Left forelimb (tissue), 1 donor: ENCODE measurements around the gene SLC24A1.

Experiments used
- DNase-seq: peaks from one replicate; pipeline ENCODE4 v3.0.0-alpha.2; 2018; ENCODE audit warnings: low spot score

The SLC24A1 gene

DNA sequence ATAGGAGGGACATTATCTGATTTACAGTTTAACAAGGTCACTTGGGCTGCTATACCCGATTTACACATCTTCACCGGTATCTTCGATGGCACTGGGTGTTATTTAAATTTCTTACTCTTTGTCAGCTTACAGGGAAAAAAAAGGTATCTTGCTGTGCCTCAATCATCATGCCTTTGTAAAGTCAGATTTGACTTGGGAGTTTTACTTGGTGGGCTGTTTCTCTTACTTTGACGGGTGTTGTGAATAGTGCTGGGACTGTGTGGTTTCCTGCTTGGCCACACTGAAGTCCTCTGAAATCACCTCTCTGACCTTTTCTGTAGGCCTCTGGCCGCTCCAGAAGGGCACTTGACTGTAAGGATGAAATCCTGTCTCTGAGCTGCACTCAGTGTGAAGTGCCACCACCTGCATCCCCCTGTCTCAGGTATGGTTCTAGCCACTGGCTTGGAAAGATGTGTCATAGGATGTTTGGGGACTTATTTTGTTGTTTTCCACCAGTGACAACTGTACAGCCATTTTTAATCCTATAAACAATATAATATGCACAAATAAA, 3.1 kb upstream of the SLC24A1 start:
- no peak for DNase-seq

DNA sequence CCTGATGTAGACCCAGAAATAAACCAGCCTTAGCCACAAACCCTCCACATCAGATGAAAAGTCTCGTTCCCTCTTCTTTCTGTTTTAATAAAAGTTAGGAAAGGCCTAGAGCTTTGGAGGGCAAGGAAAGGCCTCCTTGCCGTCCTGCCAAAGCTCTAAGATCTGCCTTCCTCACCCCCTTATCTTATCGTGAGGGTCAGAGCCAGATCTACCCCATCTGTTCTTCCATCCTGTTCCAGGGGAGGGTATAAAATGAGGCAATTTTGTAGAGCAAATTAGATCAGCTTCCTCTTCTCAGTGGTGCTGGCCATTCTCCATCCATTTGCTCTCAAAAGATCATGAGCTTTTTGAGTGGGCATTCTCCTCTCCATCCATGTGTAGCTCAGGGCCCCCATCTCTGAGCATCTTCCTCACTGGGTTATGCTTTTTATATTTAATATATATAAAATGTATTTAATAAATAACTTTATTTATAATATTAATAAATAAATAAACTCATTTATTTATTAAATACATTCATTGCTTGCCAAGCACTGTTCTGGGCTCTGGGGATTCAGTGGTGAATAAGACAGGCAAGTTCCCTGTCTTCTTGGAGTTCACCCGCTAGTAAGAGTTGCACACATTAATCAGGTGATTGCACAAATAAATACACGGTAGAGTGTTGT, 2.0 kb upstream of the SLC24A1 start:
- no peak for DNase-seq

DNA sequence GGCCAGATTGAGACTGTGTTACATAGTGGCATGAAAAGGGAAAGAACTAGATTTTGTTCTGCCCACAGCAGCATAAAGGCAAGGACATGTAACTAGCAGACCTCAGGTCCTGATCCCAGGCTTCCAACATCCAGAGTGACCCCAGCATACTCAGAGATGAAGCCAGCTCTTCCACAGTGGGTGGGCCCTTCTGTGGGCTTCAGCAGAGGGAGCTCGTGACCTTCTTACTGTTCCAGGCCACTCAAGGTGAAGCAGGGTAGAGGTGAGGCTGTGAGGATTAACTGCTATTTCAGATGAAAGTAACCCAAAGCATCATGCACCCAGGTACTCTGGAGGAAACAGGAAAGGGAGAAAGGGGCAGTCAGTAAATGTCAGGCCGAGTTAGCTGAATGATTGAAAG, 905 bp upstream of the SLC24A1 start:
- DNase-seq = no peak

DNA sequence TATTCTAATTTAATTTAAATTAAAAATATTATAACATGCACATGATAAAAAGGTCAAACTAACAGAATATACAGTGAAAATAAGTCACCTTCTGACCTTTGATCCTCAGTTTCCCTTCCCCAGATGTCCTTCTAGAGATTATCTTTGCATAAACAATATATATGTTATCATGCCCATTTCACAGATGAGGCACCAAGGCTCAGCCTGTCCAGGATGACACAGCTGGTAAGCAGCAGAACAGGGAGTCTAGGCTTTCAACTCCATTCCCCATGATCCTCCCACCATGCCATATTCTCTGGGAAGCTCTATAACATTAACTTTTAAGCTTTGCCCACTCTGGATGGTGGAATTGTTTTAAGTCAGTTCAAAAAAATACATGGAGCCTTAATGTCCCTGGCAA, 1.4 kb downstream of the SLC24A1 start:
- DNase-seq = no peak

DNA sequence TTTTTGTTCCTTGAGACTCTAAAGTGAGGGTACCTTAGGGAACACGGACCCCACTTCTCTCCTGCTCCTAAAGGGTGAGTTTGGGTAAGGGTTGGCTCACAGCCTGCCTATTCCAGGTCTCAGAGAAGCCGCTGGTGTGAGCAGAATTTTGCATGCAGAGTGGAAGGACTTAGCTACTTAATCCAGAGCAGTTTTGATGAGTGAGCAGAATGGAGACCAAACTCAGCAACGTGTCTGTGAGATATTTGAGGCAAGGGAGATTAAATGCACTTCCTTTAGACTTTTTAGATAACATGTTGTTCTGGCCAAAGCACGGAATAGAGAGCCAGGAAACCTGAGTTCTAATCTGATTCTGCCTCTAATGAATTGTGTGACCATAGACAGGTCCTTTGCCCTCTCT, 5.1 kb downstream of the SLC24A1 start:
- no peak for DNase-seq

DNA sequence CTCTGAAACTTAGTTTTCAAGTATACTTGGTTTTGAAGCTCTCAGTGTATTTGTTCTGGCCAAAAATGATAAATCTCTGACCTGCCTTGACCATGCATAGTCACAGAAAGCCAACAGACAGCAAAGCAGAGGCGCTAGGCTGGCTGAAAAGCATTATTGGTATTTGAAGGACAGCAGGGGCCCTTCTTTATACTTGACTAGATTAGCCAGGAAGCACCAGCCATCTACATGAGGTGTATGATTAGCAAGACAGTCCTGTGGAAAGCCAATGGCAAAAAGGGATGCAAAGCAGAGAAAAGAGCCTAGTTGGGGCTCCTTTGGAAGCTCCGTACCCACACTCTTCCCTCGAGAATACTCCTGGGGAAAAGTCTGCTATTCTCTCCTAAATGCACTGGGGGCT, 7.8 kb downstream of the SLC24A1 start:
- DNase-seq = no peak

DNA sequence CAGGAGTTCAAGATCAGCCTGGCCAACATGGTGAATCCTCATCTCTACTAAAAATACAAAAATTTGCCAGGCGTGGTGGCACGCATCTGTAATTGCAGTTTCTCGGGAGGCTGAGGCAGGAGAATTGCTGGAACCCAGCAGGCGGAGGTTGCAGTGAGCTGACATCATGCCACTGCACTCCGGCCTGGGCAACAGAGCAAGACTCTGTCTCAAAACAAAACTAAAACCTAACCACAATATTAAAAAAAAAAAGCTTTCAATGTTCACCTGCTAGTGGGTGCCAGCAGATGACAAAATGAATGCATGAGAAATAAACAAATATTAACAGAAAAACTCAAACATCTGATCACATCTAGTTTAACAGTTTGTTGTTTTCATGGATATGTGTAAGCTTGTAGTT, 9.0 kb downstream of the SLC24A1 start:
- DNase-seq = no peak

DNA sequence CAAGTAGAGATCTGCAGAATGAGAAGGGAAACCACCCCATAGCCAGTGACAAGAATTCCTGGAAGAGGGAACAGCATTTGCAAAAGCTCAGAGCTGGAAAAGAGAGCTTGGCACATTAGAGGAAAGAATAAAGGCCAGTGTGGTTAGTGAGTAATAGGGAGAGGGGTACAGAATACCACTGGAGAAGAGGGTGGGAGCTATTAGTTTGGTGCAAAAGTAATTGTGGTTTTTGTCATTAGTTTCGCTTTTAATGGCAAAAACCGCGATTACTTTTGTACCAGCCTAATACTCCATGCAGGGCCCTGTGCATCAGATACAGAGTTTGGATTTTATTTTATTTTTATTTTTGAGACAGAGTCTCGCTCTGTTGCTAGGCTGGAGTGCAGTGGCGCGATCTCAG, 9.8 kb downstream of the SLC24A1 start:
- no peak for DNase-seq

DNA sequence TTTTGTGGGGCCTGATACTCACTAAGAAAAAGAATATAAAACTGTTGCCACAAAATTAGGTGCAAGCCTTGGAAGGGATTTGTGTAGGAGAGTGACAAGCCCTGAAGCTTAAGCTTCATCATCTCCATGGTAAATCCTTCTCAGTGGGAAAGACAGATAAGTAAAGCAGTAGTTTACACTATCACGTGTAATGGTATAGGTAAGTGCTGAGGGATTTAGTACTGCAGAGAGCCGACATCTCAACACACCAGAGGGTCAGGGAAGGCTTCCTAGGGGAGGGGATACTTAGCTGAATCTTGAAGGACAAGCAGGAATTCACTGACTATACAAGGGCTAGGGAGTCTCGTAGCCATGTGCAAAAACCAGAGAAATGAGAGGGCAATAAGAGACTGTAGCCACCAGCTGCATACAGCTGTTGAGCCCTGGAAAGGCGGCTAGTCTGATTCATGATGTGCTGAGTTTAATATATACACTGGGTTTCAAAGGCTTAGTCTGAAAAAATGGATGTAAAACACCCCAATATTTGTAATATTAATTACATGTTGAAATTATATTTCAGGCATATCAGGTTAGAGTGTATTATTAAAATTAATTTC, 11.1 kb downstream of the SLC24A1 start:
- no peak for DNase-seq

DNA sequence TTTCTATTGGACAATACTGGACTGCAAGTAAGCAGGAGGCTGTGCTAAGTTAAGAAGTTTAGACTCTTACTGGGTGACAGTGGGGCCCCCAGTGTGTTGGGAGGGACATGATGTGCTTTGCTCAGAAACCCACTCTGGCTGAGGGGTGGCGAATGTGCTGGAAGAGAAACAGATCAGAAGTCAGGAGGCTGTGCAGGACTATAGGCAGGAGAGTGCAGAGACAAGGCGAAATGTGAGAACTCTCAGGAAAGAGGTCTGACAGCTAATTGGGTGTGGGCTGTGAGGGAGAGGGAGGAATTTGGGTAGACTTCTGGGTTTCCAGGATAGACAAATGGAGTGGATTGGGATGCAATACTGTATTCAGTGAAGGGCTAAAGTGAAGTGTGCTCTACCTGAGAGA, 12.0 kb downstream of the SLC24A1 start:
- DNase-seq = no peak

DNA sequence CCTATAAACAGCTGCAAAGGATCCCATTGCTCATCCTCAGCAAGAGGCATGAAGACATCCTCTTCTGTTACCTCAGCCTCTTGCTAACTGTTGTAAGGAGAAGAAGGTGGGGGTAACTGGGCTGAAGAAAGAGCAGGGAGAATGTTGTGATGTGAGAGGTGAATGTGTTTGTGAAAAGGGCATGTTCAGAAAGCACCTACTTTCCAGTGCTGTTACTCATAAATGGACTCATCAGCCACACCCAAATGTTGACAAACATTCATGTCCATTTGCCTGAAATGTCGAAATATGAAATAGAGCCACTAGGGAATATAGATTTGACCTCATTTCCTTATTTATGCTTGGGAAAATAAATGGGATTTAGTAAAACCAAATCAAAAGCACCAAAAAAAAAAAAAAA, 12.6 kb downstream of the SLC24A1 start:
- DNase-seq = no peak

DNA sequence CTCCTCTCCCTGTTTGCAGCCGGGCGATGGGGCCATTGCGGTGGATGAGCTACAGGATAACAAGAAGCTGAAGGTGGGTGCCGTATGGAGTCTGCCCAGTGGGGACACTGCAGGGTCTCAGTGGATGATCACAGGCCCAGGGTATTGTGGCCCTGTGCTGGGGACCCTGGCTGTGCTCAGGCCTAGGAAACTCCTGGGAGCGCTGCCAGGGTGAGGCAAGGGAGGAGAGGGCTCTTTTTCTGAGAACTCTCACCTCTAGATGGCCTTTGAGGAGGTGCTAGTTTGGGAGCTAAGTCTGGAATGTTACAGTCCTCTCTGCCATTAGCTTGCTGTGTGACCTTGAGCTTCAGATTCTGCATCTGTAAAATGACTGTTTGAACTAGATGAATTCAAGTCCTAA, 16.4 kb downstream of the SLC24A1 start:
- no peak for DNase-seq

DNA sequence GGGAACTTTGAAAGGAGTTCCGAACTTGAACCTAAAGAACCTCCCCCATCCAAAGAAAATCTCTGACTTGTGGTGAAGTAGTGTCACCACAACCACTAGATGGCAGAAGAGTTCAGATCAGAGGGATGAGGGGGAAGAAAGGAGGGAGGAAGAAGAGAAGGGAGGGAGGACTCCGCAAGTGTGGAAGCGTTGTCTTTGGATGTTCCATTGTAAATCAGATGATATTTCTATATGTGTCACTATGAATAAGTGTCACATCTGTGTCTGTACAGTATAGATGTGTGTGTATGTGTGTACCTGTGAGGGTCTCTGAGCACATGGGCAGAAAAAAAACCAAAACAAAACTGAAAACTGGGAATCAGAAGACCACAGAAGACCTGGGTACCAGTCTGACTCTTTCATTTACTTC, 16.9 kb downstream of the SLC24A1 start:
- DNase-seq = no peak

DNA sequence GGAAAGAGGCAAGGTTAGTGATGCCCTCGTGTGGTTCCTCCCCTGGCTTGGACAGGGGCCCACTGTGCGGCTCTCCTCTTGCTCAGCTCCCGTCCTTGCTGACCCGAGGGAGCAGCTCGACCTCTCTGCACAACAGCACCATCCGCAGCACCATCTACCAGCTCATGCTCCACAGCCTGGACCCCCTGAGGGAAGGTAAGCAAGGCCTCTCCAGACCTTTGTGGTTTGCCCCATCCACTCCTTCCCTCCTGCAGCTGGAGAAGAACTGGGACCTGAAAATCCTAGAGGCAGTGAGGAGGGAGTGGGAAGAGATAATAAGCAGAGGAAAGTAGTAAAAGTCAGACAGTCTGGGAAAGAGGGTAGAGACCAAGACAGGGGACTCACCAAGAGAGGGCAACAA, 17.8 kb downstream of the SLC24A1 start:
- DNase-seq = no peak

DNA sequence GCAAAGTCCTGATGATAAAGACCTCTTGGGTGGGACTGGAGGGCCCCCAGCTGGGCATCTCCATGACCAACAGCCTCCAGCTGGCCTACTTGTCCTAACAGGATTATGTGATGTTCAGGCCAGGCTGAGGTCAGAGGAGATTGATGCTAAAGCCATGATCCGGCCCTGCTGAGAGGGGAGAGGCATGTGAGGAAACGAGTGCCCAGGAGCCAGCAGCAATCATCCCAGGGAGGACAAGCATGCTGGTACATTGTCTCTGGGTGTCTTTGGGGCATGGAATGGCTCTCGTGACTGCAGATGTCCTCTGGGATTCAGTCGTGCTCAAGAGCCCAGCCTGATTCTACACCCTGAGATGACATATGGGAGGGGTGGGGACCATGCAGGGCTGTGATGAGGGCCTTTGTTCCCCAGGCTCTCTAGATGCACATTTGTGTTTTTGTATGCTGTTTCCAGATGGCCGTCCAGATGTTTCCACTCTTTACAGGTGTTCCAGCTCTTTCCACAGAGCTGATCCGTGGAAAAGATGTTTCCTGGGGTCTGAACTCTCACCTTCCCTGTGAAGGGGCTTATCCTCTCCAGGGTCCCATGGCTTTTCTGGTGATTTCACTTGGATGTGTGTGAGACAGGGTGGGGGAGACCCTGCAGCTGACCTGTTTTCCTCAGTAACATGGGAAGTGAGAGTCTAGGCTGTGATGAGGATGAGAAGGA, 20.2 kb downstream of the SLC24A1 start:
- no peak for DNase-seq

DNA sequence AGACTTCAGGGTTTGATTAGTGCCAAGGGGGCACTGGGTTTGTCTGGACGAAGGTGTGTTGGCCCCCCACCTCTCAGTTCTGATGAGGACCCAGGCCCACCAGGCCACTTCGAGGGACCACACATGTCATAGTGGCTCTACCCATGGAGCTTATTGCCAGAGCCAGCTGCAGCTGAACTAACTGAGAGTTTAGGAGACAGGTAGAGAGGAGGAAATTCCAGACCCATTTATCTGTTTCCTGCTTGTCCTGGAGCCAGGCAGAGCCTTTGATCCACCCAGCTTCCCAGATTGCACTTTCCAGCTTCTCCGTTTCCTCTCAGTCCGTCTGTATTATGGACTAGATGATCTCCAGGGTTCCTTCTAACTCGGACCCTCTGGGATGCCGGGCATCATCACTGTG, 20.9 kb downstream of the SLC24A1 start:
- no peak for DNase-seq

DNA sequence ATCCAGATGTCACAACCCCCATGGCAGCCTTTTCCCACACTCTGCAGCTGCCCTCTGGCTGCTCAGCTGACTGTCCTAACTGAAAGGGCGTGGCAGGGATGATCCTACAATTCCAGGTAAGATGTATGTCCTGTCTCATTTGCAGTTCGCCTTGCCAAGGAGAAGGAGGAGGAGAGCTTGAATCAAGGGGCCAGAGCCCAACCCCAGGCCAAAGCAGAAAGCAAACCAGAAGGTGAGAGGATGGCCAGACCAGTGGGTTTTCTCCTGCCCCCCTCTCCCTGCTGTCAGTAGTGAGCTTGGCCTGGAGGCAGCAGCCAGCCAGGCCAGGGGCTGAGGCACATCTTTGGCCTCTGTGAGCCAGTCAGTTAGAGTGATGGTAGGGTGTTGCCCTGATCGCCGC, 22.5 kb downstream of the SLC24A1 start:
- DNase-seq = no peak

DNA sequence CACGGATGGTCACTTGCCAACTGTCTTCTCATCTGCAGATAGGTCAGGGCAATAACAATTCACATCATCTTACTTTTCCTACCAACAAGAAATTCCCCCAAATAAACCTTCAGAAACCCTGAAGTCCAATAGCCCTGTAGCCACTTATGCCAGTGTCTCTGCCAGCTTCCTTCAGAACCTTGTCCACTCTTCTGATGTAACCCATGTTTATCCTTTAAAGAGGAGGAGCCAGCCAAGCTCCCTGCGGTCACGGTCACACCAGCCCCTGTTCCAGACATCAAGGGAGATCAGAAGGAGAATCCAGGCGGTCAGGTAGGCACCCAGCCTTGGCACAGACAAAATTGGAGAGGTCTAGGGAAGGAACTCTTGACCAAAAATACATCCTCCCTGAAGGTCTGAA, 23.7 kb downstream of the SLC24A1 start:
- DNase-seq = no peak

DNA sequence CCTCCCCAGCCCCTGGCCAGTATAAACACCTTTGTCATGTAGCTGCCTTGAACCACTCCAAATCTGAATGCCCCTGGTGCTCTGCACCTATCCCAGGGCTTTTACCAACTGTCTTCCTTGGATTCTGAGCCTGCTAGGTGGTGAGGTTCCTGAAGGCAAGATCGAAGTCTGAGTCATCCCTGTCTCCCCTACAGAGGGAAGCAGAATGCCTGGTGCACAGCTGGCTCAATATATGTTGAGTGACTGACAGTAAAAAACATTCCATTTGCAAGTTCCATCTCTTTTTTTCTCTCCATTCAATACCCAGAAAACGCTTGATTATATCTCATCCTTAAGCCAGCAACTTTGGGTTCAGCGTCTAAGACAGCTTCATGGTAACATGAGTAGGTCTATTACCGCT, 24.7 kb downstream of the SLC24A1 start:
- no peak for DNase-seq

DNA sequence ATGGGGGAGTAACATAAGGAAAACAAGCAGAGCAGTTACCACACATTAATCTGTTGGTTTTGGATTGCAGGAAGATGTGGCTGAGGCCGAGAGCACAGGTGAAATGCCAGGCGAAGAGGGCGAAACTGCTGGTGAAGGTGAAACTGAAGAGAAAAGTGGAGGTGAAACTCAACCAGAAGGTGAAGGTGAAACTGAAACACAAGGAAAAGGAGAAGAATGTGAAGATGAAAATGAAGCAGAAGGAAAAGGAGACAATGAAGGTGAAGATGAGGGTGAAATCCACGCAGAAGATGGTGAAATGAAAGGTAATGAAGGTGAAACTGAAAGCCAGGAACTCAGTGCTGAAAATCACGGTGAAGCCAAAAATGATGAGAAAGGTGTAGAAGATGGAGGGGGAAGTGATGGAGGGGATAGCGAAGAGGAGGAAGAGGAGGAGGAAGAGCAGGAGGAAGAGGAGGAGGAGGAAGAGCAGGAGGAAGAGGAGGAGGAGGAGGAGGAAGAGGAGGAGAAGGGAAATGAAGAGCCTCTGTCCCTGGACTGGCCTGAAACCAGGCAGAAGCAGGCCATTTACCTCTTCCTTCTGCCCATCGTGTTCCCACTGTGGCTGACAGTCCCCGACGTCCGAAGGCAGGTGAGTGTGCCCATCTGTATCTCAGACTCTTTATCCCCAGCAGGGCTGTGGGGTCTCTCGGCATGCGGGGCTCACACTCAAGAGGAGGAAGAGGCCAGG, 28.7 kb downstream of the SLC24A1 start:
- no peak for DNase-seq

DNA sequence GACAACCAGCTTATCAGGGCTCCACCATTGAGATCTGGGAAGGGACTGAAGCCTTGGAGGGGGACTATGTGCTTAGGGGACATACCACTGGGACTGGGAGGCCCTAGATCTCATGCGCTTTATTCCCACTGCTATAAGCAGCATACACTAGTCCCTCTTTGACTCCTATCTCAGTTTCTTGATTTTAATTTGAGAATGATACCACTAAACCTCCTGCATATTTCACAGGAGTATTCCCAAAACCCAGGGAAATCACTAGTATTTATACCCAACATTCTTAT, 29.2 kb downstream of the SLC24A1 start:
- no peak for DNase-seq

DNA sequence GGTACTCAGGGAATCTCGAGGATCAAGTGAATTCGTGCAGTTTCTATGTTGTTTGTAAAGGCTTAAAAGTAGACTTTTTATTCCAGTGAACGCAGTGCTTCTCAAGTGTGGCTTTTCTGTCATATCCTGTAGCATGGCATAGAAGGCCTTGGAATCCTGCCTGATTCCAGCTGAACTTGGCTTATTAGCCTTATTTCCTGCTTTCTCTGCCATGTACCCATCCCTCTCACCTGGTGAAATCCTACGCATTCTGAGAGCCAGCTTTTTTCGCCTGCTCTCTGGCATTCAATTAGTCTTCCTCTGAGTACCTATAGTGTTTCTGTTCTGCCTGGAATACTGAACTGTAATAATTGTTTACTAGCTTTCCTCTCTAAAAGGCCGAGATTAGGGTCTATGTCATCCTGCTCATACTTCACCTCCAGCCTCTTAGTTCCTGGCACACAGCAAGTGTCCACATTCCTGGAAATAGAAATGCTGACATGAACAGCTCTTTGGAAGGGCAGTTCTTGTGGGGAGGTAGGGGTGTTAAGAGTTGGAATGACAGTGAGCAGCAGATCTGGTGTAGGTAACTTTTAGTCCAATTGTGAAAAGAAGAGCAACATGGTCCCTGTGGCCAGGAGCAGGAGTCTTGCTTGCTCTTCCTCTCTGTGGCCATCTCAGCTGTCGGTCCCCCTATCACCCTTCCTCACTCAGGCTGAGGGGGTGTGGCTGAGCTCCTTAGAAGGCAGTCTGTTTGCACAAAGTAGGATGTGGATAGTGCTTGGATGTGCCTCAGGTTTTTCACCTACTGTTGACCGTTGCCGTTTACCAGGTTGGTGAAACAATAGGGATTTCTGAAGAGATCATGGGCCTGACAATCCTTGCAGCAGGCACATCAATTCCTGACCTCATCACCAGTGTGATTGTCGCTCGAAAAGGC, 30.4 kb downstream of the SLC24A1 start:
- no peak for DNase-seq
